Endothelial cell of umbilical vein (primary cell): Measurements from ENCODE around the gene CHD5. TPM values are rescaled to one million over a fixed set of nuclear protein-coding genes. Genes with fewer than 3 reads are reported as not detected.

Experiments used
- BruUV-seq: library from RNA; stranded (reverse); fragments of 400-500 nt; replicated peaks from 2 replicates; lab custom pipeline; 2021; lab: Mats Ljungman, UMichigan
- CTCF ChIA-PET: fragments of 300-600, 350-600 bp; sonication (Branson Sonifier 250); formaldehyde crosslinking; loops from one replicate; lab custom pipeline; 2021; ENCODE audit warnings: antibody characterized with exemption, inconsistent platforms; lab: Charles Lee
- POLR2A ChIA-PET: fragments of 300-600, 350-600 bp; sonication (Branson Sonifier 250); formaldehyde crosslinking; loops from one replicate; lab custom pipeline; 2021; ENCODE audit warnings: antibody characterized with exemption, inconsistent platforms; lab: Charles Lee
- DNase-seq: peaks from one replicate; pipeline ENCODE4 v3.0.0-alpha.2; 2011; ENCODE audit warnings: low read depth, low spot score
- FAIRE-seq: peaks from 2 replicates; lab custom pipeline; 2011; peaks lifted over from hg19 to GRCh38; lab: Jason Lieb, UNC
- H2AFZ ChIP-seq: 2 replicates; pipeline ENCODE4 v1.6.0; 2012; ENCODE audit warnings: low read depth, low read length, control low read depth, inconsistent platforms
- H3K27ac ChIP-seq: 2 replicates; pipeline ENCODE4 v1.5.1; 2011; ENCODE audit warnings: low read depth, mild to moderate bottlenecking, control low read depth, low read length, moderate library complexity; ENCODE audit not compliant: insufficient read depth
- H3K27me3 ChIP-seq, 2 experiments: 2 replicates each; pipeline versions ENCODE4 v1.6.0 to v1.6.1; 2011; ENCODE audit warnings: low read length in 2 of 2, mixed read lengths in 1 of 2; ENCODE audit not compliant: control insufficient read depth in 2 of 2, insufficient read depth in 2 of 2
- H3K36me3 ChIP-seq, 2 experiments: 2 replicates in 1 of 2; 3 replicates in 1 of 2; pipeline ENCODE4 v1.5.1; 2011; ENCODE audit warnings: low read length in 2 of 2, mild to moderate bottlenecking in 1 of 2, moderate library complexity in 1 of 2; ENCODE audit not compliant: control insufficient read depth in 2 of 2, insufficient read depth in 2 of 2; ENCODE audit errors: extremely low read depth in 1 of 2
- H3K4me1 ChIP-seq: 3 replicates; pipeline ENCODE4 v1.5.1; 2011; ENCODE audit warnings: mild to moderate bottlenecking, low read length; ENCODE audit not compliant: control insufficient read depth, insufficient read depth; ENCODE audit errors: extremely low read depth
- H3K4me2 ChIP-seq: 2 replicates; pipeline ENCODE4 v1.6.1; 2011; ENCODE audit warnings: low read length, control low read depth, mixed read lengths; ENCODE audit not compliant: insufficient read depth
- H3K4me3 ChIP-seq, 3 experiments: fragments of 200-600 bp in 1 of 3; sonication (generic), shearing (Covaris generic) in 1 of 3; replicated peaks in 1 of 3; 2 replicates each; pipeline ENCODE4 v1.5.1; 2011 to 2016; ENCODE audit warnings: control low read depth in 3 of 3, low read length in 3 of 3, mild to moderate bottlenecking in 2 of 3, inconsistent platforms in 1 of 3, low read depth in 1 of 3, moderate library complexity in 1 of 3; ENCODE audit not compliant: insufficient read depth in 1 of 3
- H3K79me2 ChIP-seq: 2 replicates; pipeline ENCODE4 v1.6.0; 2012; ENCODE audit warnings: low read length, inconsistent platforms; ENCODE audit not compliant: control insufficient read depth, insufficient read depth
- H3K9ac ChIP-seq: replicated peaks from 2 replicates; pipeline ENCODE3; 2011; ENCODE audit warnings: low read length, control low read depth; ENCODE audit not compliant: insufficient read depth; ENCODE audit errors: extremely low read depth
- H3K9me1 ChIP-seq: replicated peaks from 3 replicates; pipeline ENCODE4 v1.6.0; 2011; ENCODE audit warnings: mild to moderate bottlenecking, low read length; ENCODE audit not compliant: control insufficient read depth, insufficient read depth; ENCODE audit errors: extremely low read depth
- H3K9me3 ChIP-seq: replicated peaks from 2 replicates; pipeline ENCODE4 v1.5.1; 2012; ENCODE audit warnings: low read length, inconsistent platforms; ENCODE audit not compliant: control insufficient read depth, insufficient read depth
- H4K20me1 ChIP-seq: replicated peaks from 2 replicates; pipeline ENCODE3; 2011; ENCODE audit warnings: mild to moderate bottlenecking, low read length; ENCODE audit not compliant: control insufficient read depth, insufficient read depth; ENCODE audit errors: extremely low read depth
- EZH2 ChIP-seq: IDR thresholded peaks from 2 replicates; pipeline ENCODE4 v1.6.1; 2012; ENCODE audit warnings: borderline replicate concordance, low read depth, mild to moderate bottlenecking, moderate library complexity, low read length, inconsistent platforms; ENCODE audit not compliant: severe bottlenecking
- FOS ChIP-seq: IDR thresholded peaks from 2 replicates; pipeline ENCODE4 v1.6.1; 2011; ENCODE audit warnings: mild to moderate bottlenecking, low read length, moderate library complexity, borderline replicate concordance; ENCODE audit not compliant: insufficient read depth
- GATA2 ChIP-seq: IDR thresholded peaks from 2 replicates; pipeline ENCODE4 v1.7.0; 2011; ENCODE audit warnings: low read depth, mild to moderate bottlenecking, moderate library complexity, mixed read lengths, low read length; ENCODE audit not compliant: insufficient read length, insufficient read depth
- JUN ChIP-seq: IDR thresholded peaks from 2 replicates; pipeline ENCODE4 v1.6.1; 2011; ENCODE audit warnings: borderline replicate concordance, low read depth; ENCODE audit not compliant: insufficient read length, insufficient read depth
- MYC ChIP-seq: IDR thresholded peaks from one replicate; pipeline ENCODE4 v1.6.1; 2011; ENCODE audit warnings: mild to moderate bottlenecking, low read depth, low read length
- POLR2A ChIP-seq: IDR thresholded peaks from 2 replicates; pipeline ENCODE4 v1.6.1; 2012; ENCODE audit warnings: low read depth, mild to moderate bottlenecking, control low read depth, low read length
- POLR2AphosphoS5 ChIP-seq: IDR thresholded peaks from 2 replicates; pipeline ENCODE4 v1.6.1; 2012; ENCODE audit warnings: low read depth, mild to moderate bottlenecking, control low read depth, low read length, moderate library complexity; ENCODE audit not compliant: insufficient read depth
- dilution Hi-C: fragments of 300-500 bp; cut with MboI; formaldehyde crosslinking; loops from one replicate; pipeline ENCODE4 v1.15.0; 2019; ENCODE audit warnings: low sequenced_read_pairs; ENCODE audit not compliant: extremely low pct_ligation_motif_present
- intact Hi-C: fragments of 100-400 bp; cut with micrococcal nuclease; formaldehyde crosslinking; loops from one replicate; pipeline ENCODE4 v1.10.0; 2022
- polyA plus RNA-seq, 4 experiments: library from polyadenylated mRNA; depleted of rRNA in 3 of 4; stranded (reverse) in 3 of 4; unstranded in 1 of 4; fragments of >200 nt; gene quantifications; 2 replicates each; pipeline versions ENCODE4 v1.2.1 to v1.2.3, GENCODE V29; 2011 to 2012; ENCODE audit warnings: missing spikeins in 1 of 4
- total RNA-seq: library from RNA; stranded (reverse); gene quantifications from 2 replicates; pipeline ENCODE4 v1.2.3, GENCODE V29; 2021
- TF ChIP-seq, protein P1 (sequence below), 2 donors: IDR thresholded peaks; 1 replicate in 1 of 2; 2 replicates in 1 of 2; pipeline ENCODE4 v1.5.1; 2011; ENCODE audit warnings: low read length in 2 of 2, mild to moderate bottlenecking in 2 of 2, moderate library complexity in 2 of 2, control low read depth in 1 of 2, inconsistent platforms in 1 of 2, low read depth in 1 of 2; ENCODE audit not compliant: insufficient read depth in 1 of 2; ENCODE audit errors: extremely low read depth in 1 of 2
- TF ChIP-seq, protein P2 (sequence below): IDR thresholded peaks from 2 replicates; pipeline ENCODE4 v1.6.1; 2011; ENCODE audit not compliant: insufficient read depth, insufficient read length

Gene CHD5
- total and polyA plus RNA-seq, 2 donors (not counting 3 experiments of a cell fraction or from before 2014, with no cell fraction given) = 0.04 to 0.11 TPM

DNA sequence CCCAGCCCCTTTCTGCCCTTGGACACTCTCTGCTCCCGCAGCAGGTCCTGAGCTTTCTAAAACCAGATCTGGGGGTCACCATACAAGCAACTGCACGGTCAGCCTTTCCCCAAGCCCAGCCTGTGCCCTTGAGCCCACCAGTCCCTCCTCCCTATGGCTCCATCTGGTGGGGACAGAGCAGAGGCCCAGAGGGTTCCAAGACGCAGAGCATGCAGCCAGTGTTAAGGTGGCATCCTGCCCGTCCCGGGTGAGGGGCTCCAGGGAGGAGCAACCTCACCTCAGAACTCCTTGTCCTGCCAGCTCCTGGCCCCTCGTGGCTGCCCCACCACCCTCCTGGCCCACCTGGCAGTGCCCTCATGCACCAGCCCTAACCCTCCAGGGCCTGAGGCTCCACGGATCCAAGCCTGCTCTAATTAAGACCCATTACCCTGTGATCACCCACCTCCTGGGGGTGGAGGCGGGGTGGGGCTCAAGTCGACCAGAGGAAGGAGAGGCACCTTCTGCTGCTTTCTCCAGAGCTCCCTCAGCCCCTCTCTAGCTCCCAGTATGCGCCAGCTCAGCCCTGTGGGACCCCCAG lies 8.5 kb downstream of the CHD5 start:
- H3K4me2 ChIP-seq = no peak overlapping the region
- no peak overlapping the region for H3K27ac ChIP-seq
- FAIRE-seq (no peak), DNase-seq (peak; percentile 14)
- no peaks in the 10 kb centered on the region for H3K27me3 ChIP-seq
- H3K4me3 ChIP-seq = no peak overlapping the region
- H2AFZ ChIP-seq = no peak overlapping the region
- intact Hi-C loops = loop anchor here (1.0 kb wide), 2 partner anchors 62 to 118 kb away; no protein-coding TSS in a partner anchor
- H3K9me1 ChIP-seq = no peaks in the 10 kb centered on the region
- dilution Hi-C loops = no loop called here
- TF ChIP-seq POLR2AphosphoS5 (no peak), FOS (no peak), GATA2 (no peak), MYC (no peak), JUN (no peak), EZH2 (no peak), POLR2A (no peak)
- TF ChIP-seq, protein P1, sequence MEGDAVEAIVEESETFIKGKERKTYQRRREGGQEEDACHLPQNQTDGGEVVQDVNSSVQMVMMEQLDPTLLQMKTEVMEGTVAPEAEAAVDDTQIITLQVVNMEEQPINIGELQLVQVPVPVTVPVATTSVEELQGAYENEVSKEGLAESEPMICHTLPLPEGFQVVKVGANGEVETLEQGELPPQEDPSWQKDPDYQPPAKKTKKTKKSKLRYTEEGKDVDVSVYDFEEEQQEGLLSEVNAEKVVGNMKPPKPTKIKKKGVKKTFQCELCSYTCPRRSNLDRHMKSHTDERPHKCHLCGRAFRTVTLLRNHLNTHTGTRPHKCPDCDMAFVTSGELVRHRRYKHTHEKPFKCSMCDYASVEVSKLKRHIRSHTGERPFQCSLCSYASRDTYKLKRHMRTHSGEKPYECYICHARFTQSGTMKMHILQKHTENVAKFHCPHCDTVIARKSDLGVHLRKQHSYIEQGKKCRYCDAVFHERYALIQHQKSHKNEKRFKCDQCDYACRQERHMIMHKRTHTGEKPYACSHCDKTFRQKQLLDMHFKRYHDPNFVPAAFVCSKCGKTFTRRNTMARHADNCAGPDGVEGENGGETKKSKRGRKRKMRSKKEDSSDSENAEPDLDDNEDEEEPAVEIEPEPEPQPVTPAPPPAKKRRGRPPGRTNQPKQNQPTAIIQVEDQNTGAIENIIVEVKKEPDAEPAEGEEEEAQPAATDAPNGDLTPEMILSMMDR (IDR thresholded peaks at IDR 0.05; ENCODE audit: extremely low read depth in 1 of 2, insufficient read depth in 1 of 2, low read depth in 1 of 2, low read length in 2 of 2) = peak; percentile 17 to 49
- TF ChIP-seq, protein P2, sequence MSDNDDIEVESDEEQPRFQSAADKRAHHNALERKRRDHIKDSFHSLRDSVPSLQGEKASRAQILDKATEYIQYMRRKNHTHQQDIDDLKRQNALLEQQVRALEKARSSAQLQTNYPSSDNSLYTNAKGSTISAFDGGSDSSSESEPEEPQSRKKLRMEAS = no peak
- H3K4me1 ChIP-seq = no peaks in the 10 kb centered on the region
- ChIA-PET POLR2A (no interaction called here), CTCF (interaction anchor here (2.8 kb wide), 1 partner anchor 119 kb away, joined by 15 read pairs; no protein-coding TSS in a partner anchor)
- H3K9ac ChIP-seq = no peak overlapping the region
- H3K79me2 ChIP-seq = no peaks in the 10 kb centered on the region
- no peaks in the 10 kb centered on the region for H3K9me3 ChIP-seq
- no peaks in the 10 kb centered on the region for H3K36me3 ChIP-seq
- no TSS peak for BruUV-seq
- no peaks in the 10 kb centered on the region for H4K20me1 ChIP-seq
